Measurements from ENCODE around the gene AQP1. TPM values are rescaled to one million over a fixed set of nuclear protein-coding genes. Genes with fewer than 3 reads are reported as not detected.

Gene AQP1
- total and polyA plus RNA-seq, 10 of the 15 experiments (the other 5 are each of a cell fraction or from before 2014, with no cell fraction given) = 0.03 to 0.64 TPM; not detected in 8

- no TSS peak for BruUV-seq (replicated peaks)
- Histone ChIP-seq H4K20me1 (ENCODE audit: control insufficient read depth, insufficient read depth) (no peaks in the 10 kb centered on the region), H2AFZ (ENCODE audit: control insufficient read depth, low read depth, low read length) (no peak overlapping the region), H3K4me1 (ENCODE audit: control insufficient read depth, insufficient read depth, low read length) (no peaks in the 10 kb centered on the region), H3K9me3 (replicated peaks; ENCODE audit: control insufficient read depth, insufficient read depth, low read length) (no peaks in the 10 kb centered on the region; the same call in 2 of the 3 replicates), H3K9ac (ENCODE audit: control insufficient read depth, insufficient read depth, low read length) (no peak overlapping the region), H3K4me2 (ENCODE audit: control insufficient read depth, insufficient read depth) (no peak overlapping the region), H3K4me3 (no peak overlapping the region), H3K27me3 (replicated peaks in 1 of 2; ENCODE audit: control insufficient read depth in 2 of 2, insufficient read depth in 2 of 2, low read length in 1 of 2) (no peaks in the 10 kb centered on the region; a peak in 1 of 4 replicates), H3K79me2 (ENCODE audit: control insufficient read depth, insufficient read depth, low read length) (no peaks in the 10 kb centered on the region), H3K27ac (ENCODE audit: control insufficient read depth, insufficient read depth) (no peak overlapping the region), H3K36me3 (ENCODE audit: control insufficient read depth in 2 of 2, insufficient read depth in 2 of 2, low read length in 1 of 2) (no peaks in the 10 kb centered on the region)
- in situ Hi-C loops (cut with MboI) (no loop called here), intact Hi-C loops (cut with micrococcal nuclease; ENCODE audit: unreplicated experiment) (no loop called here)
- CTCF ChIA-PET = no interaction called here
- ATAC-seq (no peak), DNase-seq (ENCODE audit: low read depth, low spot score) (no peak), FAIRE-seq (no peak)
- 37% methylated on average over 5 of the region's 5 CpGs for WGBS (ENCODE audit: insufficient coverage, insufficient replicate concordance, low lambda C conversion rate, missing lambda C conversion rate)
- SMC1A ChIA-PET (ENCODE audit: uncharacterized antibody, unreplicated experiment) = no interaction called here
- POLR2A ChIA-PET = no interaction called here
- RAD21 ChIA-PET (ENCODE audit: unreplicated experiment) = no interaction called here
- no peak for TF ChIP-seq SMAD5 (IDR thresholded peaks at IDR 0.05; ENCODE audit: low read depth)
- TF ChIP-seq HSF1 (IDR thresholded peaks at IDR 0.05; ENCODE audit: low read depth, low read length) = no peak
- no peak for TF ChIP-seq ATF7 (IDR thresholded peaks at IDR 0.05; ENCODE audit: low read depth)
- TF ChIP-seq MEF2B (IDR thresholded peaks at IDR 0.05; ENCODE audit: partially characterized antibody, poor library complexity, severe bottlenecking) = no peak
- TF ChIP-seq ASH2L (IDR thresholded peaks at IDR 0.05; ENCODE audit: borderline replicate concordance, low read depth) = no peak
- no peak for TF ChIP-seq POLR2A (IDR thresholded peaks at IDR 0.05; ENCODE audit: low read depth, low read length)
- TF ChIP-seq RELA (IDR thresholded peaks at IDR 0.05; ENCODE audit: borderline replicate concordance, partially characterized antibody) = no peak
- no peak for TF ChIP-seq KDM1A (IDR thresholded peaks at IDR 0.05; ENCODE audit: borderline replicate concordance)
- TF ChIP-seq MEF2A (IDR thresholded peaks at IDR 0.05; ENCODE audit: insufficient read depth, low read depth, low read length) = no peak
- TF ChIP-seq ATF2 (IDR thresholded peaks at IDR 0.05; ENCODE audit: low read length) = no peak
- no peak for TF ChIP-seq ZNF592 (IDR thresholded peaks at IDR 0.05)
- TF ChIP-seq USF2 (IDR thresholded peaks at IDR 0.05; ENCODE audit: borderline replicate concordance, low read depth, low read length) = no peak
- TF ChIP-seq CHD2 (IDR thresholded peaks at IDR 0.05; ENCODE audit: borderline replicate concordance, low read depth, low read length) = no peak
- TF ChIP-seq SIX5 (IDR thresholded peaks at IDR 0.05; ENCODE audit: low read depth, low read length, severe bottlenecking) = no peak
- no peak for TF ChIP-seq TCF7 (IDR thresholded peaks at IDR 0.05; ENCODE audit: borderline replicate concordance)
- TF ChIP-seq ZNF207 (IDR thresholded peaks at IDR 0.05; ENCODE audit: borderline replicate concordance) = no peak
- TF ChIP-seq RCOR1 (conservative IDR thresholded peaks at IDR 0.05; ENCODE audit: low read depth, low read length) = no peak
These were observed 14.7 kb downstream of the AQP1 start for GRCh38 chr7:30926313-30926712.
